UCSD-AML1 (cell line): ENCODE data around the gene TOP1.

Experiments used
- DNase-seq: peaks from one replicate; lab custom pipeline; 2025; ENCODE audit not compliant: unreplicated experiment; lab: John Stamatoyannopoulos, UW

The TOP1 gene

GRCh38 chr20:41035207-41035606 lies 6.6 kb downstream of the TOP1 start:
- DNase-seq: no peak

- DNase-seq: no peak
Observed at GRCh38 chr20:41037179-41037578, 8.6 kb downstream of the TOP1 start.

GRCh38 chr20:41038149-41038877 lies 9.7 kb downstream of the TOP1 start:
- no peak for DNase-seq

GRCh38 chr20:41038878-41039404 lies 10.3 kb downstream of the TOP1 start:
- DNase-seq: no peak

GRCh38 chr20:41040855-41041254 lies 12.2 kb downstream of the TOP1 start:
- no peak for DNase-seq

GRCh38 chr20:41041693-41042092 lies 13.1 kb downstream of the TOP1 start:
- no peak for DNase-seq

- no peak for DNase-seq
Observed at GRCh38 chr20:41044409-41045062, 15.9 kb downstream of the TOP1 start.

GRCh38 chr20:41045671-41046070 lies 17.0 kb downstream of the TOP1 start:
- DNase-seq: no peak

- DNase-seq: no peak
Observed at GRCh38 chr20:41046716-41047115, 18.1 kb downstream of the TOP1 start.

- no peak for DNase-seq
Observed at GRCh38 chr20:41047279-41047974, 18.8 kb downstream of the TOP1 start.

GRCh38 chr20:41047975-41048305 lies 19.3 kb downstream of the TOP1 start:
- DNase-seq: no peak

- no peak for DNase-seq
Observed at GRCh38 chr20:41048461-41049301, 20.1 kb downstream of the TOP1 start.

GRCh38 chr20:41049451-41049850 lies 20.8 kb downstream of the TOP1 start:
- no peak for DNase-seq

GRCh38 chr20:41050361-41051008 lies 21.9 kb downstream of the TOP1 start:
- DNase-seq: no peak

- no peak for DNase-seq
Observed at GRCh38 chr20:41051009-41051825, 22.6 kb downstream of the TOP1 start.

GRCh38 chr20:41052742-41053419 lies 24.3 kb downstream of the TOP1 start:
- DNase-seq: no peak

GRCh38 chr20:41054070-41054846 lies 25.6 kb downstream of the TOP1 start:
- DNase-seq: no peak

- no peak for DNase-seq
Observed at GRCh38 chr20:41054847-41055230, 26.2 kb downstream of the TOP1 start.
